ENCODE results near the gene FAM47E. TPM values are rescaled to one million over a fixed set of nuclear protein-coding genes. Genes with fewer than 3 reads are reported as not detected.

The FAM47E gene
- total and polyA plus RNA-seq, 4 donors = 0.85 to 2.5 (median 1.7) TPM

GRCh38 chr4:76205476-76205875 is 46.0 kb upstream of the FAM47E start:
- Histone ChIP-seq H3K4me1 (ENCODE audit: control insufficient read depth in 4 of 4, insufficient read depth in 4 of 4, low read length in 3 of 4) (peaks cover 5 to 76% (median 61%) of the 10 kb centered on the region in 4 donors), H3K9ac (ENCODE audit: low read depth in 1 of 2, low read length in 2 of 2) (no peak overlapping the region), H3K36me3 (ENCODE audit: control insufficient read depth in 4 of 4, insufficient read depth in 3 of 4, low read depth in 1 of 4, low read length in 3 of 4) (no peaks in the 10 kb centered on the region), H3K27ac (ENCODE audit: low read depth in 1 of 2, low read length in 2 of 2) (peak overlapping the region; percentile 10 to 88), H3K4me3 (ENCODE audit: low read depth in 1 of 3, low read length in 3 of 3) (no peak overlapping the region), H3K9me3 (ENCODE audit: control insufficient read depth in 4 of 4, low read length in 3 of 4) (no peaks in the 10 kb centered on the region), H3K27me3 (ENCODE audit: control insufficient read depth in 4 of 4, insufficient read depth in 4 of 4, low read length in 3 of 4) (no peaks in the 10 kb centered on the region)
- TF ChIP-seq YY1 (IDR thresholded peaks at IDR 0.05) = no peak
- no peak for TF ChIP-seq NR2F2 (IDR thresholded peaks at IDR 0.05)
- TF ChIP-seq ZBTB33 (IDR thresholded peaks at IDR 0.05) = no peak
- TF ChIP-seq HNF4A (conservative IDR thresholded peaks at IDR 0.05) = no peak
- TF ChIP-seq FOXA2 (IDR thresholded peaks at IDR 0.05) = no peak
- TF ChIP-seq RXRA (IDR thresholded peaks at IDR 0.05) = no peak
- no peak for TF ChIP-seq GABPA (IDR thresholded peaks at IDR 0.05 in 1 of 2, conservative IDR thresholded peaks at IDR 0.05 in 1 of 2)
- no peak for TF ChIP-seq EGR1 (IDR thresholded peaks at IDR 0.05; ENCODE audit: low read depth in 2 of 2)
- TF ChIP-seq RAD21 (IDR thresholded peaks at IDR 0.05) = no peak
- DNase-seq (ENCODE audit: low spot score) = no peak

GRCh38 chr4:76206222-76206942 is 45.1 kb upstream of the FAM47E start:
- H3K9me3 ChIP-seq (ENCODE audit: control insufficient read depth in 4 of 4, low read length in 3 of 4) = no peaks in the 10 kb centered on the region
- H3K9ac ChIP-seq (ENCODE audit: low read depth in 1 of 2, low read length in 2 of 2) = peak overlapping the region in 1 of 2 donors; percentile 5
- no peaks in the 10 kb centered on the region for H3K27me3 ChIP-seq (ENCODE audit: control insufficient read depth in 4 of 4, insufficient read depth in 4 of 4, low read length in 3 of 4)
- H3K36me3 ChIP-seq (ENCODE audit: control insufficient read depth in 4 of 4, insufficient read depth in 3 of 4, low read depth in 1 of 4, low read length in 3 of 4) = no peaks in the 10 kb centered on the region
- TF ChIP-seq JUND (IDR thresholded peaks at IDR 0.05) = no peak
- TF ChIP-seq HNF4A (conservative IDR thresholded peaks at IDR 0.05) = no peak
- no peak for TF ChIP-seq SP1 (IDR thresholded peaks at IDR 0.05)
- TF ChIP-seq RAD21 (IDR thresholded peaks at IDR 0.05) = no peak
- no peak for TF ChIP-seq EGR1 (IDR thresholded peaks at IDR 0.05; ENCODE audit: low read depth in 2 of 2)
- TF ChIP-seq NR2F2 (IDR thresholded peaks at IDR 0.05) = no peak
- no peak for TF ChIP-seq MAX (IDR thresholded peaks at IDR 0.05)
- TF ChIP-seq TAF1 (conservative IDR thresholded peaks at IDR 0.05) = no peak
- TF ChIP-seq ZBTB33 (IDR thresholded peaks at IDR 0.05) = no peak
- TF ChIP-seq REST (IDR thresholded peaks at IDR 0.05) = no peak
- TF ChIP-seq CTCF (IDR thresholded peaks at IDR 0.05; ENCODE audit: low read depth, low read length, missing input control) = no peak
- H3K4me3 ChIP-seq (ENCODE audit: low read depth in 1 of 3, low read length in 3 of 3) = no peak overlapping the region
- peak overlapping the region; percentile 87 to 88 for H3K27ac ChIP-seq (ENCODE audit: low read depth in 1 of 2, low read length in 2 of 2)
- H3K4me1 ChIP-seq (ENCODE audit: control insufficient read depth in 4 of 4, insufficient read depth in 4 of 4, low read length in 3 of 4) = peaks cover 5 to 76% (median 62%) of the 10 kb centered on the region in 4 donors
- 66% methylated on average over 7 of the region's 7 CpGs for WGBS
- no peak for DNase-seq (ENCODE audit: low spot score)

All from liver (tissue), 9 donors.